ENCODE measurements around the gene ITPRIPL1.

Gene ITPRIPL1

GRCh38 chr2:96359866-96360265 is 34.7 kb downstream of the ITPRIPL1 start:
- DNase-seq: no peak

DNA sequence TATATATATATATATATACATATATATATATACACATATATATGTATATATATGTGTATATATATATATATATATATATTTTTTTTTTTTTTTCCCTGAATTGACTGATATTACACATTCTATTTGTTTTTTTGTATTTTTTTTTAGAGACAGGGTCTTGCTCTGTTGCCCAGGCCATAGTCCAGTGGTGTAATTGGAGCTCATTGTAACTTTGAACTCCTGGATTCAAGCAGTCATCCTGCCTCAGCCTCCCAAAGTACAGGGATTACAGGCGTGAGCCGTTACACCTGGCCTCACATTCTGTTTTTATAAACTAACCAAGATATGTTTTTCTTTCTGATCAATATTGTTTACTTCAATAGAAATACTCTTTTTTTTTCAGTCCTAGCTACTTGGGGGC is 36.6 kb downstream of the ITPRIPL1 start:
- no peak for DNase-seq

DNA sequence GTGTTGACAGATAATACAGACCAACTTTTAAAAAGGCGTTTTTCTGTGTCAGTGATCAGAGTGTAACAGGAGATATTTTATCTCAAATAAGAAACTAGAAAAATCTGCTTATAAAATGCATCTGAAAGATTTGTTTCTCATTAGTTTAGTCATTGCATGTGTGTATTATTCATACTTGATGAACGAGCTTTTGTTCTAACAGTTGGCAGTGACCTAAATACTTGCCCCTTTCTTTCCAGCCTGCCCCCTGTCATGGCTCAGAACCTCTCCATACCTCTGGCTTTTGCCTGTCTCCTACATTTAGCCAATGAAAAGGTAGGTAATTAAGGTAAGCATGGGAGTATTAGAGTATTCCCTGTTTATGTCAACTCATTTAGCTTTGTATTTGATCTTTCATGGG is 44.1 kb downstream of the ITPRIPL1 start:
- DNase-seq: no peak

DNA sequence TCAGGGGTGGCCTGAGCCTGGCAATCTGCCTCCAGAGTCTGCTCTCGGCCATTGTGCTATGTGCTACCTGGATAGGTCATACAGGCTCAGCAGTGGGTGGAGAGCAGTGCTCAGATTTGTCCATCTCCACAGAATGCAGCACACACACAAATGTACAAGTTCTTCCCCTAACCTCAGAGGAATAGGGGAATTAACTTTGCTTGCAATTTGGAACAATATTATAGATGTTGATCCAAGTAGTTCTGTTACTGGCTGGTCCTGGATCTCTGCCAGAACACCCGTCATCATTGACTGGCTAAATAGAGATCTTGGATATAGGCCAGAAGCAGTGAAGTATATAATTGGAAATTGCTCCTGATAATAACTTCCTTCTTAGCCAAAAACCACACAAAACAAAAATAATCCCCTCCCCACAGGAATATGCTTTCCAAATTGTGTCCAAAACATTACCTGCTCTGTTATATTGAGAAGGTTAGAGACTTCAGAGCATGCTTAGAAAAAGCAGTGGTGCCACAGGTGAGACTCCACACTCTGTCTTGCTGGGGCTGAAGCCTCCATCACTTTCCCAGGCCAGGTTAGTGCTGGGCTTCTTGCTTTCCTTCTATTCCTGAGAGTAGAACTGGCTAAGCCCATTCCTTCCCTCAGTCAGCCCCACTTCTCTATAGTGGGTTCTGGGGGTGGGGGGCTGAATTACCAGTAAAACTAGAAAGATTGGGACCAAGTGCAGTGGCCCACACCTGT is 49.3 kb downstream of the ITPRIPL1 start:
- peak; percentile 86 for DNase-seq
